Testis (tissue), 3 donors: Measurements from ENCODE around the gene CROCC2. TPM values are rescaled to one million over a fixed set of nuclear protein-coding genes. Genes with fewer than 3 reads are reported as not detected.

Experiments
- DNase-seq: peaks from one replicate; pipeline ENCODE4 v3.0.0-alpha.2; 2019
- H3K27ac ChIP-seq, 2 donors: fragments of 200-600 bp; sonication (generic); one replicate each; pipeline ENCODE4 v1.5.1; 2019
- H3K27me3 ChIP-seq: fragments of 200-600 bp; sonication (generic); one replicate; pipeline ENCODE4 v1.5.1; 2019
- H3K36me3 ChIP-seq: fragments of 200-600 bp; sonication (generic); one replicate; pipeline ENCODE4 v1.5.1; 2017; ENCODE audit warnings: low read depth; ENCODE audit errors: missing control alignments
- H3K4me1 ChIP-seq: fragments of 200-600 bp; sonication (generic); one replicate; pipeline ENCODE4 v1.5.1; 2019
- H3K4me3 ChIP-seq, 2 donors: fragments of 200-600 bp; sonication (generic); one replicate each; pipeline ENCODE4 v1.5.1; 2017 to 2019
- H3K9me3 ChIP-seq: fragments of 200-600 bp; sonication (generic); one replicate; pipeline ENCODE4 v1.5.1; 2017
- CTCF ChIP-seq, 3 experiments: fragments of 450-650 bp in 2 of 3; fragments of 200-600 bp in 1 of 3; sonication (generic) in 1 of 3; IDR thresholded peaks; one replicate each; pipeline ENCODE4 v1.5.1; 2016 to 2019; ENCODE audit warnings: antibody characterized with exemption in 3 of 3, mild to moderate bottlenecking in 2 of 3, moderate library complexity in 1 of 3
- POLR2A ChIP-seq: fragments of 450-650 bp; IDR thresholded peaks from one replicate; pipeline ENCODE4 v1.6.1; 2017; ENCODE audit warnings: antibody characterized with exemption, mild to moderate bottlenecking, moderate library complexity
- WGBS, 2 donors: methylation state at CpG; one replicate each; pipeline ENCODE4 v1.1.5; 2018; 5-methylcytosine and 5-hydroxymethylcytosine counted together
- intact Hi-C: fragments of 100-400 bp; cut with DNase I; formaldehyde crosslinking; loops from one replicate; pipeline ENCODE4 v1.15.1; 2023; ENCODE audit warnings: low total_unique reads
- polyA plus RNA-seq: library from polyadenylated mRNA; stranded (reverse); fragments of 350-450 nt; fragmentation: Illumina TruSeq; extraction: RNeasy Lipid Tissue Mini Kit (QIAGEN cat#74804); gene quantifications from one replicate; pipeline ENCODE4 v1.2.3, GENCODE V29; 2014; ENCODE audit warnings: low read depth, low replicate concordance; ENCODE audit not compliant: insufficient read depth
- total RNA-seq, 2 donors: library from RNA; depleted of rRNA; stranded (reverse); fragments of >200 nt; gene quantifications; one replicate each; pipeline ENCODE4 v1.2.3, GENCODE V29; 2016

The CROCC2 gene
- total and polyA plus RNA-seq, 3 donors from 2014 or later, result 0.43 to 0.55 (median 0.51) TPM

GRCh38 chr2:240898731-240899467 lies 7.2 kb upstream of the CROCC2 start:
- peak; percentile 78 for DNase-seq
- TF ChIP-seq CTCF (IDR thresholded peaks at IDR 0.05), result no peak
- intact Hi-C loops, result no loop called here
- Histone ChIP-seq H3K27me3 (no peaks in the 10 kb centered on the region), H3K27ac (peak overlapping the region; percentile 38 to 39), H3K9me3 (no peaks in the 10 kb centered on the region), H3K4me3 (no peak overlapping the region), H3K4me1 (peaks cover 11% of the 10 kb centered on the region), H3K36me3 (no peaks in the 10 kb centered on the region)
- WGBS, 2 donors, result 37 to 62% methylated on average over 14 to 23 of the region's 23 CpGs

- TF ChIP-seq POLR2A (no peak), CTCF (IDR thresholded peaks at IDR 0.05) (no peak)
- 86 to 100% methylated on average over 3 to 19 of the region's 19 CpGs for WGBS, 2 donors
- no peak overlapping the region for H3K4me3 ChIP-seq
- intact Hi-C loops, result no loop called here
- H3K9me3 ChIP-seq, result no peaks in the 10 kb centered on the region
- no peaks in the 10 kb centered on the region for H3K36me3 ChIP-seq
- peaks cover 11% of the 10 kb centered on the region for H3K4me1 ChIP-seq
- no peak for DNase-seq
- H3K27me3 ChIP-seq, result no peaks in the 10 kb centered on the region
- no peak overlapping the region for H3K27ac ChIP-seq
Observed at GRCh38 chr2:240899468-240899865, 6.7 kb upstream of the CROCC2 start.

- 93 to 94% methylated on average over 27 of the region's 27 CpGs for WGBS, 2 donors
- Histone ChIP-seq H3K36me3 (no peaks in the 10 kb centered on the region), H3K9me3 (no peaks in the 10 kb centered on the region), H3K27me3 (no peaks in the 10 kb centered on the region), H3K4me3 (no peak overlapping the region), H3K27ac (no peak overlapping the region), H3K4me1 (peaks cover 11% of the 10 kb centered on the region)
- TF ChIP-seq CTCF (IDR thresholded peaks at IDR 0.05), result no peak
- TF ChIP-seq POLR2A, result no peak
- no peak for DNase-seq
- intact Hi-C loops, result no loop called here
Observed at GRCh38 chr2:240900141-240900860, 5.8 kb upstream of the CROCC2 start.

GRCh38 chr2:240901986-240902614 lies 4.0 kb upstream of the CROCC2 start:
- no peaks in the 10 kb centered on the region for H3K27me3 ChIP-seq
- peaks cover 11% of the 10 kb centered on the region for H3K4me1 ChIP-seq
- H3K4me3 ChIP-seq, result no peak overlapping the region
- no peaks in the 10 kb centered on the region for H3K9me3 ChIP-seq
- 79 to 85% methylated on average over 12 to 13 of the region's 14 CpGs for WGBS, 2 donors
- intact Hi-C loops, result no loop called here
- TF ChIP-seq POLR2A (no peak), CTCF (IDR thresholded peaks at IDR 0.05) (no peak)
- no peak for DNase-seq
- H3K36me3 ChIP-seq, result no peaks in the 10 kb centered on the region
- H3K27ac ChIP-seq, result no peak overlapping the region
